ENCODE results near the gene GPATCH4.

DNA sequence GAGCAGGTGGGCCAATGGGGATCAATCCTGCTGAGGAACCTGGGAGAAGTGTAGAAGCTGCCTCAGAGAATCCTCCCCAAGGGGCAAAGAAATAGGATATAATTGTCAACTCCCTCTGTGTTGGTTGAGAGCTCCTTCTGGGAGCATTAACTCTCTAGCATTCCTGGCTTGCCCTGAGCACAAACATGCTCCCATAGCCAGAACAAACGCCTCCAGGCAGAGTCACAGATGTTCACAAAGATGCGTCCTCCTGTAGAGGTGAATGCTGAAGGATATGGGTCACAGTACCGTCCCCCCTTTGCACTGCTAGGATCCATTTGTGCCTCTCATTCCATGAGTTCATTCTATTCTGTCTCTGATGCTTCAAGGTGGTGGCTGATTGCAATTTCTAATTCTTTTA lies 31.1 kb upstream of the GPATCH4 start:
- TF ChIP-seq CTCF (conservative IDR thresholded peaks at IDR 0.05; ENCODE audit: low read length) (no peak), EZH2phosphoT487 (IDR thresholded peaks at IDR 0.05; ENCODE audit: borderline replicate concordance, low read depth, low read length) (no peak)
